Kidney epithelial cell (primary cell): ENCODE measurements around the gene SFXN3. TPM values are rescaled to one million over a fixed set of nuclear protein-coding genes. Genes with fewer than 3 reads are reported as not detected.
A peak's percentile ranks its signal among the peaks of the same experiment; 100 is the strongest.

Source experiments
- DNase-seq: peaks from one replicate; pipeline ENCODE4 v3.0.0-alpha.2; 2010; ENCODE audit warnings: low read depth
- H3K27me3 ChIP-seq: 2 replicates; pipeline ENCODE4 v1.6.0; 2011; ENCODE audit warnings: low read length; ENCODE audit not compliant: control insufficient read depth, insufficient read depth
- H3K36me3 ChIP-seq: 2 replicates; pipeline ENCODE4 v1.5.1; 2011; ENCODE audit warnings: low read length; ENCODE audit not compliant: control insufficient read depth, insufficient read depth
- H3K4me3 ChIP-seq: 2 replicates; pipeline ENCODE4 v1.5.1; 2011; ENCODE audit warnings: low read depth, mild to moderate bottlenecking, control low read depth, low read length
- CTCF ChIP-seq: IDR thresholded peaks from 2 replicates; pipeline ENCODE4 v1.5.1; 2011; ENCODE audit warnings: mild to moderate bottlenecking, moderate library complexity, low read length, control low read depth, inconsistent platforms; ENCODE audit not compliant: insufficient read depth, poor library complexity, severe bottlenecking
- total RNA-seq: library from RNA; depleted of rRNA; stranded (reverse); fragments of >200 nt; gene quantifications from 2 replicates; pipeline ENCODE4 v1.2.3, GENCODE V29; 2015

SFXN3 gene
- total RNA-seq, 1 donor from 2014 or later, result 59.4 TPM

GRCh38 chr10:101046332-101047238 is 15.6 kb downstream of the SFXN3 start:
- DNase-seq, result no peak
- H3K4me3 ChIP-seq, result no peak overlapping the region
- H3K27me3 ChIP-seq, result peaks cover 42% of the 10 kb centered on the region
- TF ChIP-seq CTCF, result no peak
- no peaks in the 10 kb centered on the region for H3K36me3 ChIP-seq

GRCh38 chr10:101047268-101047667 is 16.2 kb downstream of the SFXN3 start:
- Histone ChIP-seq H3K4me3 (no peak overlapping the region), H3K27me3 (peaks cover 42% of the 10 kb centered on the region), H3K36me3 (no peaks in the 10 kb centered on the region)
- DNase-seq, result no peak
- TF ChIP-seq CTCF, result no peak

- TF ChIP-seq CTCF, result peak; percentile 23
- Histone ChIP-seq H3K27me3 (peaks cover 42% of the 10 kb centered on the region), H3K4me3 (no peak overlapping the region), H3K36me3 (no peaks in the 10 kb centered on the region)
- DNase-seq, result no peak
These were observed 17.2 kb downstream of the SFXN3 start for GRCh38 chr10:101047961-101048892.

- Histone ChIP-seq H3K36me3 (no peaks in the 10 kb centered on the region), H3K27me3 (peaks cover 42% of the 10 kb centered on the region), H3K4me3 (no peak overlapping the region)
- no peak for DNase-seq
- TF ChIP-seq CTCF, result peak; percentile 78
These were observed 19.4 kb downstream of the SFXN3 start for GRCh38 chr10:101050208-101051069.

- H3K27me3 ChIP-seq, result peaks cover 35% of the 10 kb centered on the region
- H3K4me3 ChIP-seq, result no peak overlapping the region
- H3K36me3 ChIP-seq, result no peaks in the 10 kb centered on the region
- TF ChIP-seq CTCF, result no peak
- DNase-seq, result no peak
These were observed 21.3 kb downstream of the SFXN3 start for GRCh38 chr10:101052285-101052684.
